GM12891 (cell line): Measurements from ENCODE around the gene SIX5.

ENCODE experiments used
- PAX5 ChIP-seq: IDR thresholded peaks from 2 replicates; pipeline ENCODE4 v1.6.1; 2011; ENCODE audit warnings: low read length, moderate library complexity, mild to moderate bottlenecking; ENCODE audit not compliant: insufficient read depth, severe bottlenecking
- POLR2A ChIP-seq: IDR thresholded peaks from 2 replicates; pipeline ENCODE4 v1.6.1; 2011; ENCODE audit warnings: low read depth, low read length, control low read depth
- TAF1 ChIP-seq: IDR thresholded peaks from 2 replicates; pipeline ENCODE4 v1.6.1; 2011; ENCODE audit warnings: low read depth, low read length, control low read depth

DNA sequence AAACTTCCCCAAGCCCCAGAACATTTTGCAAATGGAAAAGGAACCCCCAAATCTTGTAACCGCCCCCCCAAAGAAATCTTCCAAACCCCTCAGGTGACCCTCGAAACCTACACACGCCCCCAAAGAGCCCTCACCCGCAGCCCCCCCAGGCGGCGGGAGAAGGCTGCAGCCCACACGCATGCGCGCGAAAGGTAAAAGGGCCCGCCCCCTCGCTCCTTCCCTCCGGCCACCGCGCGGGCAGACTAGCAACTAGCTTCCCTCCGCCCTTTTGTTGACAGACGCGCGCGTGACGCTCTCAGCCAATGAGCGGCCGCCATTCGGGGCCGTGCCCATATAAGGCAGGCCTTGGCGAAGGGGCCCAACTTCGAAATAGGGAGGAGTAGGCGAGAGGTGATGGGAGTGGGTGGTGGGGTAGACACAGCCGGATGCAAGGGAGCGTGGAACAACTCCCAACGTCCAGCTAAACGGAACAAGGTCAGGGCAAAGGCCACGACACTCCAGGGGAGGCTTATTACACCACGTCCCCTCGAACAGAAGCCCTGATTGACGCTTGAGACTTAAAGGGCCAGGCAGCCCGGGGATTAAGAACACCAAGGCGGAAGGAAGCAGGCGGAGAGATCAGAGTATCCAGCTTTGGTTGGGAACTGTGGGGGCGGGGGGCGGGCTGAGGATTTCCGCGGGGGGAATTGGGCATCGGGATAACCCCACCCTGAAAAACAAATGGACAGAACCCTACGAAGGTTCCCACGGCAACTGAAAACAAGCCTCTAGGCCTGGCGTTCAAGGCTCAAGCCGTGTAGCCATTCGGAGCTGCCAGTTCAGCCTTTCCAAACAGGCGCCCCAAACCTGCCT, 51.7 kb downstream of the SIX5 start:
- TF ChIP-seq TAF1 (peak; percentile 5; the same call in 1 of the 2 replicates), POLR2A (0 out of 2 replicates have a peak, but pooled peaks have one; percentile 10), PAX5 (no peak)
